Putamen (tissue), 1 donor: Measurements from ENCODE around the gene ZFAND3.

ENCODE experiments used
- DNase-seq: peaks from one replicate; pipeline ENCODE4 v3.0.0-alpha.2; 2016; ENCODE audit warnings: low spot score

The ZFAND3 gene

GRCh38 chr6:37894585-37894984, 75.1 kb downstream of the ZFAND3 start:
- no peak for DNase-seq

GRCh38 chr6:37897321-37897720, 77.8 kb downstream of the ZFAND3 start:
- no peak for DNase-seq

GRCh38 chr6:37897818-37898515, 78.4 kb downstream of the ZFAND3 start:
- no peak for DNase-seq

GRCh38 chr6:37903351-37904340, 84.1 kb downstream of the ZFAND3 start:
- DNase-seq: no peak

- DNase-seq: no peak
Measured at GRCh38 chr6:37904590-37904989, 85.1 kb downstream of the ZFAND3 start.

GRCh38 chr6:37906121-37906520, 86.6 kb downstream of the ZFAND3 start:
- DNase-seq: no peak

- DNase-seq: no peak
Measured at GRCh38 chr6:37910998-37911397, 91.5 kb downstream of the ZFAND3 start.

- no peak for DNase-seq
Measured at GRCh38 chr6:37913210-37913609, 93.7 kb downstream of the ZFAND3 start.

GRCh38 chr6:37915463-37915862, 95.9 kb downstream of the ZFAND3 start:
- no peak for DNase-seq

- no peak for DNase-seq
Measured at GRCh38 chr6:37916149-37916548, 96.6 kb downstream of the ZFAND3 start.

- no peak for DNase-seq
Measured at GRCh38 chr6:37916675-37917074, 97.1 kb downstream of the ZFAND3 start.

- DNase-seq: no peak
Measured at GRCh38 chr6:37917566-37917965, 98.0 kb downstream of the ZFAND3 start.

GRCh38 chr6:37919417-37920157, 100.1 kb downstream of the ZFAND3 start:
- DNase-seq: no peak

GRCh38 chr6:37920667-37921066, 101.1 kb downstream of the ZFAND3 start:
- DNase-seq: no peak

GRCh38 chr6:37922563-37922962, 103.0 kb downstream of the ZFAND3 start:
- no peak for DNase-seq

GRCh38 chr6:37923514-37923913, 104.0 kb downstream of the ZFAND3 start:
- DNase-seq: no peak

GRCh38 chr6:37926661-37927060, 107.1 kb downstream of the ZFAND3 start:
- no peak for DNase-seq

GRCh38 chr6:37928217-37928616, 108.7 kb downstream of the ZFAND3 start:
- no peak for DNase-seq

- DNase-seq: no peak
Measured at GRCh38 chr6:37930288-37930971, 110.9 kb downstream of the ZFAND3 start.

- DNase-seq: no peak
Measured at GRCh38 chr6:37931066-37931465, 111.5 kb downstream of the ZFAND3 start.

- DNase-seq: no peak
Measured at GRCh38 chr6:37934276-37934675, 114.7 kb downstream of the ZFAND3 start.

- DNase-seq: no peak
Measured at GRCh38 chr6:37936150-37936549, 116.6 kb downstream of the ZFAND3 start.
